ENCODE measurements around the gene NAT16. TPM values are rescaled to one million over a fixed set of nuclear protein-coding genes. Genes with fewer than 3 reads are reported as not detected.

The NAT16 gene
- not detected in 2 replicates for total RNA-seq

DNA sequence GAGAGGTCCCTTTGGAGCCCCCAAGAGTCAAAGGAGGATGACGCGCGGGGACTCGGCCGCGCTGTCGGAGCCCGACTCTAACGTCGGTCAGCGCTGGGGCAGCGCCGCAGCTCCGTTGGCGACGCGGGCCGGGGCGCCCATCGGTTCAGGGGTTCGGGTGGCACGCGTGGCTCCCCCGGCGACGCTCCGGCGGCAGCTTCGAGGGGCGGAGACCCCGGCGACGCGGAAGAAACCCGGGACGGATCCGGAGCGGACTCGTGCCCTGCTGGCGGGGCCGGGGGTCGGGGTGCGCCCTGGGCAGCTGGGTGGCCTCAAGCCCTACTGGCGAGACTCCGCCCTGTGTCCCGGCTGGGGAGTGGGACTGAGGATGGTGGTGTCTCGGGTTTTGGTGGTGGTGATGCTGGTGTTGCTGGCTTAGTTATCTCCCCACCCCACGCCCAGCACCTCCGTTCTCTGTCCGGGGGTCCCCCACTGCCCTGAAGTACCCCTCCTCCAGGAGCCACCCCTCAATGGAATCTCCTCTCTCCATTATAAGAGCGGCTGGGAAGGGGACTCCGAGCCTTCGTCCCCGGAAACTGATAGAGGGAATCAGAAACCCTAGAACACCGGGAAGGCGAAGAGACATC lies at the start of gene NAT16:
TSS of gene NAT16 (minus strand) at position 164 of the 626 bp plus-strand sequence. CDS start 5,486 bp downstream, outside the sequence.

GRCh38 chr7:101217388-101218235 lies 37.5 kb upstream of the NAT16 start, which contains the start of the genes PLOD3 and ZNHIT1:
Gene PLOD3, minus strand, starts transcription at chr7:101217581. Its CDS starts 307 bp downstream, at chr7:101217274.
Gene ZNHIT1, plus strand, starts transcription at chr7:101218165. Its CDS starts 31 bp downstream, at chr7:101218196.

DNA sequence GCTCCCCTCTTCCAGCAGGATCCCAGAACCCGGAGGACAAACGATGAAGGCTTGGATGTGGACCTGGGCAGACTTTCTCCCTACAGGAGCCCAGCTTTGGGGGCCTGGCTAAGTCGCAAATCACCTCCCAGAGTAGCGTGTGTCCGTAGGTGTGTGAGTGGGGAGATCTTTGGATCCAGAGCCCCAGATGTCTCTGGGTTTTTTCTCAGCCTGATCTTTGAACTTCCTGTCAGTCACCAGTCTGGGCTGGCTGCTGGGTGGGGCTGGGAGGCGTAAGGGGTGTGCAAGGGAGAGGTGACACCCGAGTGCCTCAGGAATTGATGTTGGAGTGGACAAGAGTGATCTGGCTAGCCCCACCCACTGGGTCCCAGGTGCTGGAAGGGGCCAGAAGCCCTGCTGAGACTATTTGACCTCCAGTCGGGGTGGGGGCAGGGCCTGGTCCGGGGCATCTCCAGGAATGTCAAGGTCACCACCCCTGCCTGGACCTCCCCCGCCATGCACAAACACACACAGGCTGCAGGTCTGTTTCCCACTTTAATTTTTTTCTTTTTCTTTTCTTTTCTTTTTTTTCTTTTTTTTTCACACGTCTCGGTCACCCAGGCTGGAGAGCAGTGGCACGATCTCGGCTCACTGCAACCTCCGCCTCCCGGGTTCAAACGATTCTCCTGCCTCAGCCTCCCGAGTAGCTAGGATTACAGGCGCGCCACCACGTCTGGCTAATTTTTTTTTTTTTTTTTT lies 20.9 kb upstream of the NAT16 start, which contains the start of gene MOGAT3:
TSS of gene MOGAT3 (minus strand) at position 175 of the 738 bp plus-strand sequence. CDS start 182 bp downstream, outside the sequence.

GRCh38 chr7:101165075-101165957 lies 14.8 kb downstream of the NAT16 start, which contains the start of gene VGF:
Gene VGF, minus strand, starts transcription at chr7:101165569. Its CDS starts 726 bp downstream, at chr7:101164843.

DNA sequence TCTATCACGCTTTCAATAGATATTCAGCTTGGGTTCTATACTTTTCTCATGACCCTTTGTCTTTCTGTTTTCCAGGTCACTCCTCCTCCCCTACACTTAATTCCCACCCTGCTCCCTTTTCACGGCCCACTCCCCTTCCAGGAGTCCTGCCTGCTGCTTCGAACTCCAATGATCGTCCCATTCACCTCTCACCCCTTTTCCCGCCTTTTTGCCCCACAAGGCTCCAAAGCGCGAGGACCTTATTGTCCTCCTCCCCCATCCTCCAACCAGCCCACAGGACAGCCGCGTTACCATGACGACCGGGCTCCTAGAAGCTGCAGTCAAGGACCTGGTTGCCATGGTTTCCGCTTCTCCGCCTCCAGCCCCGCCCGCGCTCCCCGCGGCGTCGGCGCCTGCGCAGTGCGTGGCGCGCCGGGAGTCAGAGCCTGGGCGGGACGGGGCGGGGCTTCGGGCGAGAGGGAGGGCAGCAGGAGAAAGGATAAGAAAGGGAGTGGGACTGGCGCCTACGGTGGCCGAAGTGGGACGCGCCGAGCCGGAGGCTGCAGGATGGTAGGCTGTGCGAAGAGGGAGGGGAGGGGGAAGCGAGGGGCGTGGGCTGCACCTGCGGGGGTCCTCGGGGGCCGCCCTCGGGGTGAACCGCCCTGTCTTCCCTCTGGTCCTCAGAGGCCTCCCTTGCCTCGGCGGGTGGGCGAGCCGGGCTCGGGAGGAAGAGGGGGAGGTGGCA lies 26.0 kb downstream of the NAT16 start, which contains the start of gene AP1S1:
TSS of gene AP1S1 (plus strand) at position 508 of the 724 bp plus-strand sequence. CDS start at position 547, 39 bp downstream.

GRCh38 chr7:101126651-101127459 lies 53.2 kb downstream of the NAT16 start, which contains the start of gene SERPINE1:
Gene SERPINE1, plus strand, starts transcription at chr7:101127104. Its CDS starts 1,290 bp downstream, at chr7:101128394.

Other genes starting within 250 kb of the NAT16 start
- gene MUC3A, start 230.8 kb downstream of the NAT16 start, total RNA-seq: not detected in 2 replicates
- gene MUC12, start 210.7 kb downstream of the NAT16 start, total RNA-seq: 0.54 TPM in 1 of 2 replicates, not detected in the other
- gene MUC17, start 160.2 kb downstream of the NAT16 start, total RNA-seq: not detected in 2 replicates
- gene TRIM56, start 94.8 kb downstream of the NAT16 start, total RNA-seq: 12.6 and 13.3 TPM in 2 replicates
- 408 and 426 TPM in 2 replicates for gene SERPINE1, start 53.2 kb downstream of the NAT16 start, total RNA-seq
- 70.8 and 76.5 TPM in 2 replicates for gene AP1S1, start 25.8 kb downstream of the NAT16 start, total RNA-seq
- not detected in 2 replicates for gene VGF, start 14.7 kb downstream of the NAT16 start, total RNA-seq
- gene MOGAT3, start 20.7 kb upstream of the NAT16 start, total RNA-seq: not detected in 2 replicates
- gene PLOD3, start 37.3 kb upstream of the NAT16 start, total RNA-seq: 53.9 and 58.8 TPM in 2 replicates
- 111 and 124 TPM in 2 replicates for gene ZNHIT1, start 37.9 kb upstream of the NAT16 start, total RNA-seq
- gene CLDN15, start 57.5 kb upstream of the NAT16 start, total RNA-seq: 4.4 TPM in 2 replicates
- gene FIS1, start 64.8 kb upstream of the NAT16 start, total RNA-seq: 178 and 185 TPM in 2 replicates
- gene IFT22, start 141.5 kb upstream of the NAT16 start, total RNA-seq: 25.0 and 27.6 TPM in 2 replicates
- not detected in 2 replicates for gene COL26A1, start 182.6 kb upstream of the NAT16 start, total RNA-seq